ENCODE data around the gene SIL1. TPM values are rescaled to one million over a fixed set of nuclear protein-coding genes. Genes with fewer than 3 reads are reported as not detected.
A peak's percentile ranks its signal among the peaks of the same experiment; 100 is the strongest.

SIL1 gene
- polyA plus RNA-seq, 1 experiment, result 90.5 TPM

GRCh38 chr5:138909734-138910133 lies 288.4 kb downstream of the SIL1 start:
- Histone ChIP-seq H3K4me3 (ENCODE audit: low read depth, low read length) (no peak overlapping the region), H3K27me3 (ENCODE audit: control insufficient read depth, insufficient read depth, low read length) (no peaks in the 10 kb centered on the region), H3K36me3 (ENCODE audit: control insufficient read depth, insufficient read depth, low read length) (peaks cover 2% of the 10 kb centered on the region)
- POLR2A ChIA-PET, result no interaction called here
- CTCF ChIA-PET, result no interaction called here
- no peak for DNase-seq (ENCODE audit: low read depth)
- TF ChIP-seq, protein P1, sequence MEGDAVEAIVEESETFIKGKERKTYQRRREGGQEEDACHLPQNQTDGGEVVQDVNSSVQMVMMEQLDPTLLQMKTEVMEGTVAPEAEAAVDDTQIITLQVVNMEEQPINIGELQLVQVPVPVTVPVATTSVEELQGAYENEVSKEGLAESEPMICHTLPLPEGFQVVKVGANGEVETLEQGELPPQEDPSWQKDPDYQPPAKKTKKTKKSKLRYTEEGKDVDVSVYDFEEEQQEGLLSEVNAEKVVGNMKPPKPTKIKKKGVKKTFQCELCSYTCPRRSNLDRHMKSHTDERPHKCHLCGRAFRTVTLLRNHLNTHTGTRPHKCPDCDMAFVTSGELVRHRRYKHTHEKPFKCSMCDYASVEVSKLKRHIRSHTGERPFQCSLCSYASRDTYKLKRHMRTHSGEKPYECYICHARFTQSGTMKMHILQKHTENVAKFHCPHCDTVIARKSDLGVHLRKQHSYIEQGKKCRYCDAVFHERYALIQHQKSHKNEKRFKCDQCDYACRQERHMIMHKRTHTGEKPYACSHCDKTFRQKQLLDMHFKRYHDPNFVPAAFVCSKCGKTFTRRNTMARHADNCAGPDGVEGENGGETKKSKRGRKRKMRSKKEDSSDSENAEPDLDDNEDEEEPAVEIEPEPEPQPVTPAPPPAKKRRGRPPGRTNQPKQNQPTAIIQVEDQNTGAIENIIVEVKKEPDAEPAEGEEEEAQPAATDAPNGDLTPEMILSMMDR (IDR thresholded peaks at IDR 0.05; ENCODE audit: insufficient read depth, low read depth, low read length), result no peak

GRCh38 chr5:138905541-138905940 lies 292.6 kb downstream of the SIL1 start:
- Histone ChIP-seq H3K4me3 (ENCODE audit: low read depth, low read length) (no peak overlapping the region), H3K27me3 (ENCODE audit: control insufficient read depth, insufficient read depth, low read length) (no peaks in the 10 kb centered on the region), H3K36me3 (ENCODE audit: control insufficient read depth, insufficient read depth, low read length) (peaks cover 4% of the 10 kb centered on the region)
- TF ChIP-seq, protein P1 (IDR thresholded peaks at IDR 0.05; ENCODE audit: insufficient read depth, low read depth, low read length), result no peak
- ChIA-PET POLR2A (interaction anchor here (1.0 kb wide), 1 partner anchor 96 kb away, joined by 6 read pairs; no protein-coding TSS in a partner anchor), CTCF (no interaction called here)
- peak; percentile 59 for DNase-seq (ENCODE audit: low read depth)

DNA sequence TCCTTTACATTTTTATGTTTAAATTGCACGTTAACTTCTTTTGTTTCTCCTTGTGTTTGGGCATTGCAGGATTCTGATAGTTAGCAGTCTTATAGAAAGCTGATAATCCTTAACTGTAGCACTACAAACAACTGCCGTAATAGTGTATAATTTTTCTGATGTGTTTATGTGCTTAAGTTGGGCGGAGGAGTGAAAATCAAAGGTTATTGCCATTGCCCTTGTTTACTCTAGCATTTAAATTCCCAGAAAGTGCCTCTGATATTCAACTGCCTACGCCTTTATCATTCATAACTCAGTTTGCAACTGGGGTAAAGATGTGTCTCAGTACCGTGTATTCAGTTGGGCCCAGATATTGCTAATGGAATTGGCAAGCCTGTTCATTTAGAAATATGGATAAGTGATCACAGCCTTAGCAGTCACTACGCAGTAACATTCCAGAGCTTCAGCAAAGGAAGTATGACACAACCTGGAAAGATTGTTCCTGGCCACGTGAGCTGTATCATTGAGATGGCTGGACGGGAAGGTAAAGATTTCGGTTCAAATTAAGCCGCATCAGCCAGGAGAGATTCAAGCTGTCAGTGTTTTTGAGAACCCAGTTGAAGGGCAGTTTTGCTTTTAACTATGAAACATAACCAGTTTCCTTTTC lies 294.9 kb downstream of the SIL1 start:
- ChIA-PET POLR2A (no interaction called here), CTCF (no interaction called here)
- TF ChIP-seq, protein P1 (IDR thresholded peaks at IDR 0.05; ENCODE audit: insufficient read depth, low read depth, low read length), result no peak
- no peak for DNase-seq (ENCODE audit: low read depth)
- H3K36me3 ChIP-seq (ENCODE audit: control insufficient read depth, insufficient read depth, low read length), result peaks cover 3% of the 10 kb centered on the region
- H3K4me3 ChIP-seq (ENCODE audit: low read depth, low read length), result no peak overlapping the region
- no peaks in the 10 kb centered on the region for H3K27me3 ChIP-seq (ENCODE audit: control insufficient read depth, insufficient read depth, low read length)

DNA sequence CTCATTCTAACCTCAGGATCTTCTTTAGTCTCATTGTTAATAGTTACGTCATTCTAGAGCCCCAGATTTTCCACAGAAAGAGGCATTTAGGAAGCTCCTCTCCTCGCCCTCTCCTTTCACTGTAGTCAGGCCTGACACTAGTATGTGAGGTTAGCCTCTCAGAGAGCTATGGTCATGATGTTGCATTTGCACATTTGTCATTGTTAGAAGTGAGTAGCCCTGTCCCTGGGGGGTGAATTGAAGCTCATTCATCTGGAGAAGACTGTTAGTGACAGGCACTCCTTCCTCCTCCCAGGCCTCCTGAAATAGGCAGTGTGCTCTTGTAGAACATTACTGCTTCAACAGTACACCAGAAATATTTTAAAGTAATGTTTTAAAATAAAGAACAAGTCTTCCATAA lies 296.5 kb downstream of the SIL1 start:
- peaks cover 4% of the 10 kb centered on the region for H3K36me3 ChIP-seq (ENCODE audit: control insufficient read depth, insufficient read depth, low read length)
- TF ChIP-seq, protein P1 (IDR thresholded peaks at IDR 0.05; ENCODE audit: insufficient read depth, low read depth, low read length), result no peak

DNA sequence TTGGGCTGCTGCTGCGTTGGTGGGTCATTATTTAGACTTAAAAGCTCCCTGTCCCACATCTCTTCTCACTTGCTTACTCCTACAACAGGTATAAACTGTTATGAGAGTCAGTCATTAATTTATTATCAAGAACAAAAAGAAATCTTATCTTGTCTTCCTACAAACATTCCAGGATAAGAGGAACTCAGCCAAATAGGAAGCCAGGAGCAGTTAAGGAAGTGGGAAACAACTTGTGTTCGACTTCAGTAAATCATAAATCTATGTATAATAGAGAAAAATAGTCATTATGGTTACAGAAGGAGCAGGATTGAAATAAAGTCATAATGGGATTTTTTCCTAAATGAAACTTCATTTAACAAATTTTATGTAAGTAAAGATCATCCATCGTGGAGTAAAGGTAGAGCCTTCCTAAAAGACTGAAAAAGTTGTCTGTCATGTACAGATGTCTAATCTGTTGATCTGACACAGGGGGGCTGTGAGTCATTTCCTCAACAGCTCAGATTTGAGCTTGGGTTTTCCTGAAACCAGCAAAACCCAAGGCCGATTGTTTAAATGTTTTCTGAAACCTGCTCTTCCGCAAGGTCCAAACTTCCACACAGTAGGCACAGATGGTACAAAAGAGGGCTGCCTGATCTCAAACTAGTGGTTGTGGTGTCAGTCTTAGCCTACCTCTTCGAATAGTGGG lies 297.7 kb downstream of the SIL1 start:
- POLR2A ChIA-PET, result no interaction called here
- Histone ChIP-seq H3K36me3 (ENCODE audit: control insufficient read depth, insufficient read depth, low read length) (peaks cover 4% of the 10 kb centered on the region), H3K4me3 (ENCODE audit: low read depth, low read length) (no peak overlapping the region), H3K27me3 (ENCODE audit: control insufficient read depth, insufficient read depth, low read length) (no peaks in the 10 kb centered on the region)
- no peak for DNase-seq (ENCODE audit: low read depth)
- CTCF ChIA-PET, result interaction anchor here (0.6 kb wide), 1 partner anchor 23 kb away, joined by 3 read pairs; no protein-coding TSS in a partner anchor
- TF ChIP-seq, protein P1 (IDR thresholded peaks at IDR 0.05; ENCODE audit: insufficient read depth, low read depth, low read length), result no peak

More for the DNA sequence above, 296.5 kb downstream of the SIL1 start:
- Histone ChIP-seq H3K4me3 (ENCODE audit: low read depth, low read length) (no peak overlapping the region), H3K27me3 (ENCODE audit: control insufficient read depth, insufficient read depth, low read length) (no peaks in the 10 kb centered on the region)
- no peak for DNase-seq (ENCODE audit: low read depth)
- POLR2A ChIA-PET, result no interaction called here
- CTCF ChIA-PET, result no interaction called here

Data from BJ (cell line).